Measurements from ENCODE around the gene CRBN. TPM values are rescaled to one million over a fixed set of nuclear protein-coding genes. Genes with fewer than 3 reads are reported as not detected.

The CRBN gene
- total RNA-seq, 2 experiments from 2014 or later = 144 to 148 TPM

- ATAC-seq (ENCODE audit: poor library complexity) = peak; percentile 94
- no peaks in the 10 kb centered on the region for H3K27me3 ChIP-seq (ENCODE audit: control insufficient read depth in 1 of 2, insufficient read depth in 2 of 2, low read length in 2 of 2)
- H3K9me3 ChIP-seq (ENCODE audit: control insufficient read depth in 1 of 2, insufficient read depth in 1 of 2, low read length in 2 of 2) = no peaks in the 10 kb centered on the region
- peaks cover 25% of the 10 kb centered on the region for H3K36me3 ChIP-seq (ENCODE audit: insufficient read depth, low read length)
- ChIA-PET CTCF (no interaction called here), POLR2A (interaction anchor here (0.5 to 1.0 kb wide), 3 partner anchors 11 to 46 kb away, joined by 3 to 5 read pairs (median 3); no protein-coding TSS in a partner anchor)
- peak within 1 kb of the TSS; percentile 91 for H3K4me3 Mint-ChIP-seq
- H3K9me3 Mint-ChIP-seq = no peaks in the 10 kb centered on the region
- peak within 1 kb of the TSS; percentile 94 for H3K4me3 ChIP-seq (ENCODE audit: low read length)
- DNase-seq = peak; percentile 93 to 99 (median 96)
- peaks cover 48% of the 10 kb centered on the region for H3K36me3 Mint-ChIP-seq (ENCODE audit: low read depth)
- peaks cover 47% of the 10 kb centered on the region for H3K4me1 Mint-ChIP-seq (ENCODE audit: low read depth)
- no peak for TF ChIP-seq CTCF (IDR thresholded peaks at IDR 0.05)
- H3K27ac Mint-ChIP-seq = peak within 1 kb of the TSS; percentile 96
- intact Hi-C loops (cut with DNase I, micrococcal nuclease) = loop anchor here (2.0 to 10.0 kb wide), 5 partner anchors 44 to 1368 kb away; partner anchors contain the start of genes CRBN (in 1 of the 2) and ITPR1 (in 1 of the 2)
- peaks cover 35% of the 10 kb centered on the region for H3K4me1 ChIP-seq (ENCODE audit: insufficient read depth, low read length)
- H3K27ac ChIP-seq (ENCODE audit: low read depth in 1 of 2, low read length in 2 of 2) = peak within 1 kb of the TSS; percentile 92 to 98
- no peaks in the 10 kb centered on the region for H3K27me3 Mint-ChIP-seq
Measured at GRCh38 chr3:3126477-3127431, 52.7 kb downstream of the CRBN start, which contains the start of gene TRNT1. TSS of gene TRNT1 (plus strand) at chr3:3126940. CDS start at chr3:3129041, 2,101 bp downstream.

- DNase-seq (peak in 2 of 14 experiments; percentile 18 to 26), ATAC-seq (ENCODE audit: poor library complexity) (no peak)
- ChIA-PET POLR2A (interaction anchor here (0.7 to 1.0 kb wide), 2 partner anchors 12 to 47 kb away, joined by 3 to 5 read pairs; no protein-coding TSS in a partner anchor), CTCF (no interaction called here)
- Histone ChIP-seq H3K4me3 (ENCODE audit: low read length) (peak overlapping the region; percentile 94), H3K36me3 (ENCODE audit: insufficient read depth, low read length) (peaks cover 24% of the 10 kb centered on the region), H3K27me3 (ENCODE audit: control insufficient read depth in 1 of 2, insufficient read depth in 2 of 2, low read length in 2 of 2) (no peaks in the 10 kb centered on the region), H3K9me3 (ENCODE audit: control insufficient read depth in 1 of 2, insufficient read depth in 1 of 2, low read length in 2 of 2) (no peaks in the 10 kb centered on the region), H3K27ac (ENCODE audit: low read depth in 1 of 2, low read length in 2 of 2) (peak overlapping the region; percentile 92 to 94), H3K4me1 (ENCODE audit: insufficient read depth, low read length) (peaks cover 35% of the 10 kb centered on the region)
- H3K4me1 Mint-ChIP-seq (ENCODE audit: low read depth) = peaks cover 47% of the 10 kb centered on the region
- H3K9me3 Mint-ChIP-seq = no peaks in the 10 kb centered on the region
- H3K27ac Mint-ChIP-seq = peak overlapping the region; percentile 96
- H3K27me3 Mint-ChIP-seq = no peaks in the 10 kb centered on the region
- peak overlapping the region; percentile 91 for H3K4me3 Mint-ChIP-seq
- intact Hi-C loops (cut with DNase I, micrococcal nuclease) = loop anchor here (2.0 to 10.0 kb wide), 5 partner anchors 45 to 1369 kb away; partner anchors contain the start of genes CRBN (in 1 of the 2) and ITPR1 (in 1 of the 2)
- H3K36me3 Mint-ChIP-seq (ENCODE audit: low read depth) = peaks cover 43% of the 10 kb centered on the region
- no peak for TF ChIP-seq CTCF (IDR thresholded peaks at IDR 0.05)
Measured at GRCh38 chr3:3125977-3126376, 53.5 kb downstream of the CRBN start.

GRCh38 chr3:3119393-3119851, 60.1 kb downstream of the CRBN start:
- intact Hi-C loops (cut with DNase I, micrococcal nuclease) = no loop called here
- H3K4me3 ChIP-seq (ENCODE audit: low read length) = no peak overlapping the region
- ChIA-PET CTCF (no interaction called here), POLR2A (interaction anchor here (1.0 kb wide), 1 partner anchor 16 kb away, joined by 3 read pairs; no protein-coding TSS in a partner anchor)
- DNase-seq (no peak), ATAC-seq (ENCODE audit: poor library complexity) (no peak)
- Mint-ChIP-seq H3K27me3 (no peaks in the 10 kb centered on the region), H3K36me3 (ENCODE audit: low read depth) (no peaks in the 10 kb centered on the region), H3K9me3 (no peaks in the 10 kb centered on the region), H3K4me1 (ENCODE audit: low read depth) (no peaks in the 10 kb centered on the region), H3K27ac (no peak overlapping the region), H3K4me3 (no peak overlapping the region)
- no peak overlapping the region for H3K27ac ChIP-seq (ENCODE audit: low read depth in 1 of 2, low read length in 2 of 2)
- no peaks in the 10 kb centered on the region for H3K36me3 ChIP-seq (ENCODE audit: insufficient read depth, low read length)
- no peak for TF ChIP-seq CTCF (IDR thresholded peaks at IDR 0.05)
- H3K9me3 ChIP-seq (ENCODE audit: control insufficient read depth in 1 of 2, insufficient read depth in 1 of 2, low read length in 2 of 2) = no peaks in the 10 kb centered on the region
- no peaks in the 10 kb centered on the region for H3K4me1 ChIP-seq (ENCODE audit: insufficient read depth, low read length)
- no peaks in the 10 kb centered on the region for H3K27me3 ChIP-seq (ENCODE audit: control insufficient read depth in 1 of 2, insufficient read depth in 2 of 2, low read length in 2 of 2)
